ENCODE results near the gene KDM5A. TPM values are rescaled to one million over a fixed set of nuclear protein-coding genes. Genes with fewer than 3 reads are reported as not detected.

The KDM5A gene
- total and polyA plus RNA-seq, 2 experiments from 2014 or later: 30.8 to 54.7 TPM

DNA sequence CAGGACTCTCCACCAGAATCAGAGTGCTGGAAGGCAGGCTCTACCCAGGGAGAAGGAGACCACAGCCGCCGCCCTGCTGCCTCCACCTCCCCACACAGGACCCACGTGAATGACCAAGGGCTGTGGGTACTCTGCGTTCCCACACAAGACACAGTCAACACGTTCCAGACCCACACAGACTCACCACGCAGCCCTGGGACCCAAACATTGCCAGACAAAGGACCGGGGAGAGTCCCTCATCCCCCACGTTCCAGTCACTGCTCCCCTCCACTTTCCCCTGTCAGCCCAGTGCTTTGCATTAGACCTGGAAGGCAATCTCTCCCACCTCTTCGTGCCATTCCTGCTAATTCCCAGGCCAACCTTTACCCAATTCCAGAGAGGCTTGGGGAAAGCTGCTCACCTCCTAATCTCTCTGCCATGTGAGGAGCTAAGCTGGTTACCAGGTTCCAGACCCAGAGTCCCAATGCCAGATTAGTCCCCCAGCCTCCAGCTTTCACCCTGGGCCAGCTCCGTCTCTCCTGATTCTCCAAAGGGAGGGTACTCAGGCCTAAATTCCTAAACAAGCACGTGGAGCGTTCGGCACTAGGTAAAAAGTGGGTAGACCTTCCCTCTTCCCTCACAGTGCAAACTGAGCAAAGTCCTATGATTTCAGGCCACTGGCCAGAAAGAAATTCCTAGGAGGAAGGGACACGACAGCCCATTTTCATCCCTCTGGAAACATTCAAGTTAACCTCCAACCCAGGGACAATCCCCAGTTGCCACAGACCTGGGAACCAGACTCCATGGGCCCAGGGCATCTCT lies 131.4 kb downstream of the KDM5A start:
- TF ChIP-seq, protein P1, sequence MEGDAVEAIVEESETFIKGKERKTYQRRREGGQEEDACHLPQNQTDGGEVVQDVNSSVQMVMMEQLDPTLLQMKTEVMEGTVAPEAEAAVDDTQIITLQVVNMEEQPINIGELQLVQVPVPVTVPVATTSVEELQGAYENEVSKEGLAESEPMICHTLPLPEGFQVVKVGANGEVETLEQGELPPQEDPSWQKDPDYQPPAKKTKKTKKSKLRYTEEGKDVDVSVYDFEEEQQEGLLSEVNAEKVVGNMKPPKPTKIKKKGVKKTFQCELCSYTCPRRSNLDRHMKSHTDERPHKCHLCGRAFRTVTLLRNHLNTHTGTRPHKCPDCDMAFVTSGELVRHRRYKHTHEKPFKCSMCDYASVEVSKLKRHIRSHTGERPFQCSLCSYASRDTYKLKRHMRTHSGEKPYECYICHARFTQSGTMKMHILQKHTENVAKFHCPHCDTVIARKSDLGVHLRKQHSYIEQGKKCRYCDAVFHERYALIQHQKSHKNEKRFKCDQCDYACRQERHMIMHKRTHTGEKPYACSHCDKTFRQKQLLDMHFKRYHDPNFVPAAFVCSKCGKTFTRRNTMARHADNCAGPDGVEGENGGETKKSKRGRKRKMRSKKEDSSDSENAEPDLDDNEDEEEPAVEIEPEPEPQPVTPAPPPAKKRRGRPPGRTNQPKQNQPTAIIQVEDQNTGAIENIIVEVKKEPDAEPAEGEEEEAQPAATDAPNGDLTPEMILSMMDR (IDR thresholded peaks at IDR 0.05; ENCODE audit: poor library complexity): no peak
- no peak for TF ChIP-seq EZH2phosphoT487 (IDR thresholded peaks at IDR 0.05; ENCODE audit: low read depth, severe bottlenecking, unreplicated experiment)
- Histone ChIP-seq H3K9me3 (ENCODE audit: low read depth) (no peaks in the 10 kb centered on the region), H3K79me2 (no peaks in the 10 kb centered on the region), H3K4me3 (no peak overlapping the region), H3K27ac (no peak overlapping the region), H3K27me3 (no peaks in the 10 kb centered on the region), H3K4me1 (ENCODE audit: insufficient read depth) (no peaks in the 10 kb centered on the region), H3K36me3 (replicated peaks; ENCODE audit: insufficient read depth, low read depth) (no peaks in the 10 kb centered on the region), H2AFZ (no peak overlapping the region), H3K9me2 (replicated peaks; ENCODE audit: insufficient read depth) (no peaks in the 10 kb centered on the region), H3K4me2 (no peak overlapping the region), H4K20me1 (ENCODE audit: insufficient read depth, poor library complexity, severe bottlenecking) (no peaks in the 10 kb centered on the region)
- WGBS (ENCODE audit: low lambda C conversion rate, missing lambda C conversion rate): 81% methylated on average over 14 of the region's 14 CpGs
- DNase-seq (ENCODE audit: low spot score): no peak

DNA sequence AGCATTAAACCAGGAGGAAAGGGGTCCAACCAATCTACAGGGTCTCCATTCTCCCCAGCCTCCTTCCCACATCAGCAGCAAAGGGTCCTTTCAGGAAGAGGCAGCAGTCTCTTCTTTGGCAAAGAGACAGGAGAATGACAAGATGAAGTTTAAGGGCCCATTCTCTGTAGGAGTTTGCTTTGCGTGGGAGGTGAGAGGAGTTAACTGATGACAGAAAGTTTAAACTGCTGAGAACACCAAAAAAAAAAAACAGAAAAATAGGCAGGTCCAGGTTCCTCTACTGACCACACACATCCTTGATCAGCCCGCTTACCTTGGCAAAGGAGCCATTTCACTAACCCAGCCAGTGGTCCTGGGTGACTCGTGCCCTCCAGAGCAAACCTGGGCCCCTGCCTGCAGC lies 132.2 kb downstream of the KDM5A start:
- H4K20me1 ChIP-seq (ENCODE audit: insufficient read depth, poor library complexity, severe bottlenecking): no peaks in the 10 kb centered on the region
- no peaks in the 10 kb centered on the region for H3K27me3 ChIP-seq
- no peaks in the 10 kb centered on the region for H3K9me3 ChIP-seq (ENCODE audit: low read depth)
- H3K36me3 ChIP-seq (replicated peaks; ENCODE audit: insufficient read depth, low read depth): no peaks in the 10 kb centered on the region
- no peak for TF ChIP-seq EZH2 (IDR thresholded peaks at IDR 0.05; ENCODE audit: borderline replicate concordance)
- H3K4me2 ChIP-seq: no peak overlapping the region
- WGBS (ENCODE audit: low lambda C conversion rate, missing lambda C conversion rate): 79% methylated on average over 3 of the region's 3 CpGs
- H3K79me2 ChIP-seq: no peaks in the 10 kb centered on the region
- no peaks in the 10 kb centered on the region for H3K4me1 ChIP-seq (ENCODE audit: insufficient read depth)
- no peak overlapping the region for H2AFZ ChIP-seq
- H3K27ac ChIP-seq: no peak overlapping the region
- H3K4me3 ChIP-seq: no peak overlapping the region
- no peaks in the 10 kb centered on the region for H3K9me2 ChIP-seq (replicated peaks; ENCODE audit: insufficient read depth)
- DNase-seq (ENCODE audit: low spot score): no peak

DNA sequence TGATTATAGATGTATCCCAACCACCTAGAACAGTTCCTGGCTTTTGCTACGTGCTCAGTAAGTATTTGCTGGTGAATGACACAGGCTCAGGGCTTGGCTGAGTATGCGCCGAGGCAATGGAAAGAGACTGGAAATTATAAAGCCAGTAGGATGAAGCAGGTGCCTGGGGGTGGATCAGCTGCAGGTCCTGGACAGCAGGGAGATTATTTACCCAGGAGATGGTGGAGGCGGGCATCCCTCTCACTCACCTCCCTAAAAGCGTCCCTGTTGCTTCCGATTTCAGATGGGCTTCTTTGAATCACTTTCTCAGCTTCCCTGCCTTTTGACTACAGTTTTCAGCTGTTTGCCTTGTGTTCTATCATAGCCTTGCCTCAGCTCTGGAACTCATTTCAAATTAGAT lies 132.9 kb downstream of the KDM5A start:
- DNase-seq (ENCODE audit: low spot score): no peak
- H3K4me3 ChIP-seq: no peak overlapping the region
- no peaks in the 10 kb centered on the region for H3K9me2 ChIP-seq (replicated peaks; ENCODE audit: insufficient read depth)
- H3K4me1 ChIP-seq (ENCODE audit: insufficient read depth): no peaks in the 10 kb centered on the region
- no peaks in the 10 kb centered on the region for H3K36me3 ChIP-seq (replicated peaks; ENCODE audit: insufficient read depth, low read depth)
- TF ChIP-seq, protein P1 (IDR thresholded peaks at IDR 0.05; ENCODE audit: poor library complexity): no peak
- TF ChIP-seq EZH2phosphoT487 (IDR thresholded peaks at IDR 0.05; ENCODE audit: low read depth, severe bottlenecking, unreplicated experiment): no peak
- no peaks in the 10 kb centered on the region for H3K9me3 ChIP-seq (ENCODE audit: low read depth)
- H2AFZ ChIP-seq: no peak overlapping the region
- H3K4me2 ChIP-seq: no peak overlapping the region
- H3K79me2 ChIP-seq: no peaks in the 10 kb centered on the region
- no peaks in the 10 kb centered on the region for H4K20me1 ChIP-seq (ENCODE audit: insufficient read depth, poor library complexity, severe bottlenecking)
- H3K27ac ChIP-seq: no peak overlapping the region
- WGBS (ENCODE audit: low lambda C conversion rate, missing lambda C conversion rate): 92% methylated on average over 6 of the region's 6 CpGs
- H3K27me3 ChIP-seq: no peaks in the 10 kb centered on the region

DNA sequence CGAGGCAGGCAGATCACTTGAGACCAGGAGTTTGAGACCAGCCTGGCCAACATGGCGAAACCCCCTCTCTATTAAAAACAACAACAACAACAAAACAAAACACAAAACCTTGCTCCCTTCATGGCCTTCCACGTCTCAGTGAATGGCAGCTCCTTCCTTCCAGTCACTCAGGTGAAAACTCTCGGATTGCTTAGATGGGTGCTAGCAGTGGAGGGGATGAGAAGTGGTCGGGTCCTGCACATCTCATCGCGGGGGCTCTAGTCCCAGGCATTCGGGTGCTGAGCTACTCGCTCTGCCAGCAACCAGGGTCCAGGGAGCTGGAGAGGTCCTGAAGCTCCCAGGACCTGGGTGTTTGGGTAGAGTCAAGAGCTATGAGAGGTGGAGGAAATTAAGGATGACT lies 134.2 kb downstream of the KDM5A start:
- no peak for DNase-seq (ENCODE audit: low spot score)
- Histone ChIP-seq H3K9me3 (ENCODE audit: low read depth) (no peaks in the 10 kb centered on the region), H3K4me1 (ENCODE audit: insufficient read depth) (no peaks in the 10 kb centered on the region), H3K27me3 (no peaks in the 10 kb centered on the region), H3K36me3 (replicated peaks; ENCODE audit: insufficient read depth, low read depth) (no peaks in the 10 kb centered on the region), H3K79me2 (no peaks in the 10 kb centered on the region), H3K9me2 (replicated peaks; ENCODE audit: insufficient read depth) (no peaks in the 10 kb centered on the region), H3K4me3 (no peak overlapping the region), H3K4me2 (no peak overlapping the region), H3K27ac (no peak overlapping the region), H2AFZ (no peak overlapping the region), H4K20me1 (ENCODE audit: insufficient read depth, poor library complexity, severe bottlenecking) (no peaks in the 10 kb centered on the region)
- 94% methylated on average over 9 of the region's 9 CpGs for WGBS (ENCODE audit: low lambda C conversion rate, missing lambda C conversion rate)
- TF ChIP-seq EZH2phosphoT487 (IDR thresholded peaks at IDR 0.05; ENCODE audit: low read depth, severe bottlenecking, unreplicated experiment): no peak
- no peak for TF ChIP-seq EZH2 (IDR thresholded peaks at IDR 0.05; ENCODE audit: borderline replicate concordance)
- TF ChIP-seq, protein P1 (IDR thresholded peaks at IDR 0.05; ENCODE audit: poor library complexity): no peak
